G401 (cell line): ENCODE data around the gene ZAR1L. TPM values are rescaled to one million over a fixed set of nuclear protein-coding genes. Genes with fewer than 3 reads are reported as not detected.
"Not testable (repeated sequence)": the region's sequence is repeated elsewhere in the genome, so short reads cannot be mapped to it uniquely, and the experiment has no call there.

Experiments used
- DNase-seq: peaks from one replicate; pipeline ENCODE4 v3.0.0-alpha.2; 2015; ENCODE audit warnings: low spot score
- in situ Hi-C: cut with HindIII; loops from 2 replicates; pipeline ENCODE4 v1.10.0; 2016; ENCODE audit warnings: low sequenced_read_pairs, mixed read lengths
- total RNA-seq: library from RNA; depleted of rRNA; stranded (reverse); fragments of >200 nt; shearing (Covaris generic); gene quantifications from 2 replicates; pipeline ENCODE4 v1.2.3, GENCODE V29; 2014; rRNA removed

Gene ZAR1L
- total RNA-seq = not detected in 2 replicates

GRCh38 chr13:32315238-32316027 is at the start of gene ZAR1L, which contains the start of gene BRCA2:
TSS of gene ZAR1L (minus strand) at chr13:32315363. CDS start at chr13:32311925, 3,438 bp downstream.
TSS of gene BRCA2 (plus strand) at chr13:32315508. CDS start at chr13:32316461, 953 bp downstream.
- in situ Hi-C loops = no loop called here
- DNase-seq = peak; percentile 84

- in situ Hi-C loops = no loop called here
- DNase-seq = no peak
Measured at GRCh38 chr13:32362574-32362973, 47.4 kb upstream of the ZAR1L start.

GRCh38 chr13:32355935-32356334 is 40.8 kb upstream of the ZAR1L start:
- in situ Hi-C loops, DNase-seq: not testable (repeated sequence)

GRCh38 chr13:32354040-32354439 is 38.9 kb upstream of the ZAR1L start:
- DNase-seq = no peak
- in situ Hi-C loops = no loop called here

GRCh38 chr13:32350839-32351441 is 35.8 kb upstream of the ZAR1L start:
- DNase-seq, in situ Hi-C loops: not testable (repeated sequence)

GRCh38 chr13:32347651-32348050 is 32.5 kb upstream of the ZAR1L start:
- DNase-seq = no peak
- in situ Hi-C loops = no loop called here

GRCh38 chr13:32340914-32341313 is 25.8 kb upstream of the ZAR1L start:
- in situ Hi-C loops = no loop called here
- no peak for DNase-seq

GRCh38 chr13:32334671-32335070 is 19.5 kb upstream of the ZAR1L start:
- DNase-seq = no peak
- in situ Hi-C loops = no loop called here

GRCh38 chr13:32330441-32330840 is 15.3 kb upstream of the ZAR1L start:
- in situ Hi-C loops = no loop called here
- DNase-seq = no peak

- in situ Hi-C loops = no loop called here
- no peak for DNase-seq
Measured at GRCh38 chr13:32323912-32324311, 8.7 kb upstream of the ZAR1L start.

- DNase-seq = no peak
- in situ Hi-C loops = no loop called here
Measured at GRCh38 chr13:32320528-32320927, 5.4 kb upstream of the ZAR1L start.

- no peak for DNase-seq
- in situ Hi-C loops = no loop called here
Measured at GRCh38 chr13:32317716-32318465, 2.7 kb upstream of the ZAR1L start.

- no peak for DNase-seq
- in situ Hi-C loops = no loop called here
Measured at GRCh38 chr13:32316501-32316900, 1.3 kb upstream of the ZAR1L start.

GRCh38 chr13:32316028-32316339 is 821 bp upstream of the ZAR1L start:
- in situ Hi-C loops = no loop called here
- no peak for DNase-seq

- in situ Hi-C loops = no loop called here
- DNase-seq = no peak
Measured at GRCh38 chr13:32314271-32315237, 609 bp downstream of the ZAR1L start.

GRCh38 chr13:32311188-32311897 is 3.8 kb downstream of the ZAR1L start:
- in situ Hi-C loops = no loop called here
- no peak for DNase-seq

- DNase-seq = peak; percentile 48
- in situ Hi-C loops = no loop called here
Measured at GRCh38 chr13:32310134-32310706, 4.9 kb downstream of the ZAR1L start.
